ENCODE measurements around the gene PRKG1.

- TF ChIP-seq, protein P1, sequence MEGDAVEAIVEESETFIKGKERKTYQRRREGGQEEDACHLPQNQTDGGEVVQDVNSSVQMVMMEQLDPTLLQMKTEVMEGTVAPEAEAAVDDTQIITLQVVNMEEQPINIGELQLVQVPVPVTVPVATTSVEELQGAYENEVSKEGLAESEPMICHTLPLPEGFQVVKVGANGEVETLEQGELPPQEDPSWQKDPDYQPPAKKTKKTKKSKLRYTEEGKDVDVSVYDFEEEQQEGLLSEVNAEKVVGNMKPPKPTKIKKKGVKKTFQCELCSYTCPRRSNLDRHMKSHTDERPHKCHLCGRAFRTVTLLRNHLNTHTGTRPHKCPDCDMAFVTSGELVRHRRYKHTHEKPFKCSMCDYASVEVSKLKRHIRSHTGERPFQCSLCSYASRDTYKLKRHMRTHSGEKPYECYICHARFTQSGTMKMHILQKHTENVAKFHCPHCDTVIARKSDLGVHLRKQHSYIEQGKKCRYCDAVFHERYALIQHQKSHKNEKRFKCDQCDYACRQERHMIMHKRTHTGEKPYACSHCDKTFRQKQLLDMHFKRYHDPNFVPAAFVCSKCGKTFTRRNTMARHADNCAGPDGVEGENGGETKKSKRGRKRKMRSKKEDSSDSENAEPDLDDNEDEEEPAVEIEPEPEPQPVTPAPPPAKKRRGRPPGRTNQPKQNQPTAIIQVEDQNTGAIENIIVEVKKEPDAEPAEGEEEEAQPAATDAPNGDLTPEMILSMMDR (IDR thresholded peaks at IDR 0.05; ENCODE audit: insufficient read depth, low read length, poor library complexity, severe bottlenecking) = no peak
- no peak for TF ChIP-seq EZH2phosphoT487 (conservative IDR thresholded peaks at IDR 0.05; ENCODE audit: low read length)
Measured at GRCh38 chr10:51196508-51197175, 122.4 kb downstream of the PRKG1 start.
